HepG2 (cell line): ENCODE results near the gene PTPRE. TPM values are rescaled to one million over a fixed set of nuclear protein-coding genes. Genes with fewer than 3 reads are reported as not detected.

Experiments used
- ATAC-seq: fragments of 200-7000 bp; cut with Tn5 transposase; 3 replicates; pipeline ENCODE4 v1.9.1; 2020; ENCODE audit warnings: mild to moderate bottlenecking, moderate library complexity
- BruUV-seq: library from RNA; stranded (reverse); fragments of 400-500 nt; replicated peaks from 2 replicates; lab custom pipeline; 2021; lab: Mats Ljungman, UMichigan
- CTCF ChIA-PET: fragments of 300-600 bp; formaldehyde crosslinking; extraction: SDS; loops from one replicate; lab custom pipeline; 2021; ENCODE audit warnings: low total read pairs, inconsistent platforms, low intra/inter-chr PET ratio; lab: Yijun Ruan, JAX
- POLR2A ChIA-PET: fragments of 350-600 bp; sonication (Branson Sonifier 250); formaldehyde crosslinking; loops from one replicate; lab custom pipeline; 2020; ENCODE audit warnings: antibody characterized with exemption, inconsistent platforms; lab: Yijun Ruan, JAX
- DNase-seq: peaks from one replicate; pipeline ENCODE4 v3.0.0-alpha.2; 2015; ENCODE audit warnings: low spot score
- FAIRE-seq: peaks from 3 replicates; lab custom pipeline; 2011; peaks lifted over from hg19 to GRCh38; lab: Jason Lieb, UNC
- H2AFZ ChIP-seq: one replicate; pipeline ENCODE4 v1.6.1; 2011; ENCODE audit warnings: low read length, inconsistent platforms
- H3K27ac ChIP-seq: fragments of 300-600 bp; 3 replicates; pipeline ENCODE4 v1.8.0; 2011; ENCODE audit warnings: mixed run types, mild to moderate bottlenecking, mixed read lengths, low read length, inconsistent platforms; ENCODE audit not compliant: insufficient read depth; ENCODE audit errors: extremely low read length
- H3K27me3 ChIP-seq, 2 experiments: fragments of 200-600 bp in 1 of 2; 2 replicates in 1 of 2; 3 replicates in 1 of 2; pipeline versions ENCODE4 v1.6.0 to v1.8.0; 2011; ENCODE audit warnings: low read length in 2 of 2, mild to moderate bottlenecking in 2 of 2, moderate library complexity in 2 of 2, inconsistent platforms in 1 of 2; ENCODE audit not compliant: insufficient read depth in 2 of 2, control insufficient read depth in 1 of 2
- H3K36me3 ChIP-seq, 2 experiments: fragments of 200-600 bp in 1 of 2; replicated peaks in 1 of 2; 2 replicates in 1 of 2; 3 replicates in 1 of 2; pipeline versions ENCODE4 v1.5.1 to v1.8.0; 2011; ENCODE audit warnings: low read length in 2 of 2, inconsistent platforms in 1 of 2; ENCODE audit not compliant: insufficient read depth in 2 of 2, control insufficient read depth in 1 of 2
- H3K4me1 ChIP-seq: 2 replicates; pipeline ENCODE4 v1.5.1; 2012; ENCODE audit warnings: low read length, inconsistent platforms; ENCODE audit not compliant: insufficient read depth
- H3K4me2 ChIP-seq: 2 replicates; pipeline ENCODE4 v1.6.0; 2011; ENCODE audit warnings: low read depth, low read length, inconsistent platforms
- H3K4me3 ChIP-seq, 3 experiments: fragments of 200-600 bp in 1 of 3; sonication (generic), shearing (Covaris generic) in 1 of 3; replicated peaks in 1 of 3; 2 replicates each; pipeline ENCODE4 v1.5.1; 2011 to 2016; ENCODE audit warnings: low read length in 3 of 3, inconsistent platforms in 2 of 3, low read depth in 2 of 3, mild to moderate bottlenecking in 2 of 3, control low read depth in 1 of 3, mixed read lengths in 1 of 3; ENCODE audit not compliant: insufficient read depth in 1 of 3
- H3K79me2 ChIP-seq: one replicate; pipeline ENCODE4 v1.6.1; 2011; ENCODE audit warnings: low read length, inconsistent platforms; ENCODE audit not compliant: insufficient read depth
- H3K9ac ChIP-seq: 2 replicates; pipeline ENCODE4 v1.6.0; 2011; ENCODE audit warnings: mild to moderate bottlenecking, low read depth, low read length, inconsistent platforms; ENCODE audit not compliant: insufficient read depth
- H3K9me3 ChIP-seq: 2 replicates; pipeline ENCODE4 v1.5.1; 2012; ENCODE audit warnings: mild to moderate bottlenecking, low read length
- H4K20me1 ChIP-seq: 2 replicates; pipeline ENCODE4 v1.6.0; 2011; ENCODE audit warnings: inconsistent platforms, mild to moderate bottlenecking, low read length, moderate library complexity; ENCODE audit not compliant: insufficient read depth
- CCAR2 ChIP-seq: fragments of 200-400 bp; formaldehyde crosslinking; optimal IDR thresholded peaks from 2 replicates; pipeline ENCODE3; 2018; ENCODE audit warnings: low read depth, mild to moderate bottlenecking, low read length, moderate library complexity
- CENPT ChIP-seq: sonication (generic); formaldehyde crosslinking; IDR thresholded peaks from 2 replicates; pipeline ENCODE4 v1.8.0; 2022; ENCODE audit warnings: low read depth, mild to moderate bottlenecking, moderate library complexity, missing genetic modification reagents
- CREBL2 ChIP-seq: sonication (generic); formaldehyde crosslinking; IDR thresholded peaks from 2 replicates; pipeline ENCODE4 v1.8.1; 2023; ENCODE audit warnings: missing genetic modification reagents, mild to moderate bottlenecking, borderline replicate concordance
- ELF3 ChIP-seq: IDR thresholded peaks from 2 replicates; pipeline ENCODE4 v1.6.1; 2016; ENCODE audit warnings: missing genetic modification reagents, missing compliant biosample characterization
- FOXK1 ChIP-seq: sonication (generic); formaldehyde crosslinking; IDR thresholded peaks from 2 replicates; pipeline ENCODE4 v1.4.0; 2020; ENCODE audit warnings: low read depth, missing genetic modification reagents, borderline replicate concordance
- KDM5B ChIP-seq: sonication (generic); formaldehyde crosslinking; IDR thresholded peaks from 2 replicates; pipeline ENCODE4 v1.4.0; 2020; ENCODE audit warnings: missing genetic modification reagents, mild to moderate bottlenecking, borderline replicate concordance
- NCOR1 ChIP-seq: fragments of 200-600 bp; sonication (generic); IDR thresholded peaks from 2 replicates; pipeline ENCODE4 v1.7.0; 2017; ENCODE audit warnings: antibody characterized with exemption, low read length, borderline replicate concordance
- SALL1 ChIP-seq: sonication (generic); formaldehyde crosslinking; IDR thresholded peaks from 2 replicates; pipeline ENCODE4 v1.8.0; 2022; ENCODE audit warnings: mild to moderate bottlenecking, missing genetic modification reagents
- SRSF9 ChIP-seq: fragments of 200-400 bp; formaldehyde crosslinking; IDR thresholded peaks from 2 replicates; pipeline ENCODE4 v1.6.1; 2018; ENCODE audit warnings: borderline replicate concordance, mild to moderate bottlenecking, low read depth, low read length; ENCODE audit not compliant: insufficient read depth, poor library complexity, severe bottlenecking
- ZBTB8A ChIP-seq: sonication (generic); formaldehyde crosslinking; IDR thresholded peaks from 2 replicates; pipeline ENCODE4 v1.4.0; 2020; ENCODE audit warnings: mild to moderate bottlenecking, low read depth, missing genetic modification reagents, borderline replicate concordance
- ZFYVE20 ChIP-seq: sonication (generic); formaldehyde crosslinking; IDR thresholded peaks from 2 replicates; pipeline ENCODE4 v1.8.0; 2023; ENCODE audit warnings: low read depth, mild to moderate bottlenecking, moderate library complexity, missing genetic modification reagents, borderline replicate concordance
- ZKSCAN8 ChIP-seq: IDR thresholded peaks from 2 replicates; pipeline ENCODE4 v1.6.1; 2016; ENCODE audit warnings: borderline replicate concordance, missing genetic modification reagents, missing compliant biosample characterization
- ZMAT3 ChIP-seq: sonication (generic); formaldehyde crosslinking; conservative IDR thresholded peaks from 2 replicates; pipeline ENCODE4 v1.7.0; 2021; ENCODE audit warnings: missing genetic modification reagents
- ZNF329 ChIP-seq: sonication (generic); formaldehyde crosslinking; IDR thresholded peaks from 2 replicates; pipeline ENCODE4 v1.9.0; 2021; ENCODE audit warnings: low read depth, mild to moderate bottlenecking, missing genetic modification reagents
- ZNF33B ChIP-seq: sonication (generic); formaldehyde crosslinking; IDR thresholded peaks from 2 replicates; pipeline ENCODE4 v1.5.1; 2020; ENCODE audit warnings: mild to moderate bottlenecking, missing genetic modification reagents
- ZNF652 ChIP-seq: IDR thresholded peaks from 2 replicates; pipeline ENCODE4 v1.6.1; 2016; ENCODE audit warnings: low read depth, borderline replicate concordance
- ZSCAN12 ChIP-seq: sonication (generic); formaldehyde crosslinking; IDR thresholded peaks from 2 replicates; pipeline ENCODE4 v1.9.0; 2021; ENCODE audit warnings: mild to moderate bottlenecking, missing genetic modification reagents
- WGBS: methylation state at CpG from one replicate; pipeline ENCODE4 v1.1.6; 2017; ENCODE audit warnings: low lambda C conversion rate; 5-methylcytosine and 5-hydroxymethylcytosine counted together
- in situ Hi-C: cut with HindIII; loops from 2 replicates; pipeline ENCODE4 v1.10.0; 2017; ENCODE audit warnings: low pct_unique_long_range_greater_than_20kb; ENCODE audit not compliant: extremely low pct_ligation_motif_present
- intact Hi-C: fragments of 100-400 bp; cut with micrococcal nuclease; formaldehyde crosslinking; loops from one replicate; pipeline ENCODE4 v1.10.0; 2022; ENCODE audit not compliant: unreplicated experiment
- polyA plus RNA-seq, 8 experiments: library from polyadenylated mRNA; depleted of rRNA in 3 of 8; stranded (reverse) in 7 of 8; unstranded in 1 of 8; fragments of >200 nt; fragmentation: Illumina TruSeq in 4 of 8; extraction: Trizol in 4 of 8; gene quantifications; 2 replicates each; pipeline versions ENCODE4 v1.2.1 to v1.2.3, GENCODE V29; 2011 to 2016; ENCODE audit warnings: low read depth in 4 of 8, missing spikeins in 1 of 8, mixed read lengths in 1 of 8; ENCODE audit not compliant: insufficient read depth in 1 of 8
- total RNA-seq, 5 experiments: library from RNA; depleted of rRNA; stranded (reverse); fragments of >200 nt; fragmentation: Illumina TruSeq; extraction: Trizol; gene quantifications; 2 replicates each; pipeline ENCODE4 v1.2.3, GENCODE V29; 2016; ENCODE audit warnings: low read depth in 1 of 5
- TF ChIP-seq, protein P1 (sequence below): sonication (generic); formaldehyde crosslinking; IDR thresholded peaks from 2 replicates; pipeline ENCODE4 v1.8.1; 2023; ENCODE audit warnings: mild to moderate bottlenecking, inconsistent platforms, moderate library complexity, missing genetic modification reagents, borderline replicate concordance

The PTPRE gene
- total and polyA plus RNA-seq, 2 of the 13 experiments (the other 11 are each of a cell fraction or from before 2014, with no cell fraction given) = 0.01 to 0.02 TPM

- no TSS peak for BruUV-seq
- CTCF ChIA-PET = no interaction called here
- ATAC-seq (no peak), DNase-seq (no peak), FAIRE-seq (no peak)
- WGBS = 45% methylated on average over 8 of the region's 17 CpGs
- H3K4me3 ChIP-seq = no peak overlapping the region
- H3K4me2 ChIP-seq = no peak overlapping the region
- peaks cover 7 to 43% of the 10 kb centered on the region in 2 experiments; a peak in 4 of 5 replicates for H3K27me3 ChIP-seq
- H3K9ac ChIP-seq = no peak overlapping the region
- in situ Hi-C loops = no loop called here
- H4K20me1 ChIP-seq = no peaks in the 10 kb centered on the region
- no peak overlapping the region for H2AFZ ChIP-seq
- intact Hi-C loops = no loop called here
- H3K9me3 ChIP-seq = no peaks in the 10 kb centered on the region
- no peaks in the 10 kb centered on the region for H3K4me1 ChIP-seq
- TF ChIP-seq NCOR1 (no peak), CENPT (CRISPR knock-in tag) (no peak), SALL1 (CRISPR knock-in tag) (no peak), ZNF329 (CRISPR knock-in tag) (no peak), ZNF652 (CRISPR knock-in tag) (no peak)
- TF ChIP-seq, protein P1, sequence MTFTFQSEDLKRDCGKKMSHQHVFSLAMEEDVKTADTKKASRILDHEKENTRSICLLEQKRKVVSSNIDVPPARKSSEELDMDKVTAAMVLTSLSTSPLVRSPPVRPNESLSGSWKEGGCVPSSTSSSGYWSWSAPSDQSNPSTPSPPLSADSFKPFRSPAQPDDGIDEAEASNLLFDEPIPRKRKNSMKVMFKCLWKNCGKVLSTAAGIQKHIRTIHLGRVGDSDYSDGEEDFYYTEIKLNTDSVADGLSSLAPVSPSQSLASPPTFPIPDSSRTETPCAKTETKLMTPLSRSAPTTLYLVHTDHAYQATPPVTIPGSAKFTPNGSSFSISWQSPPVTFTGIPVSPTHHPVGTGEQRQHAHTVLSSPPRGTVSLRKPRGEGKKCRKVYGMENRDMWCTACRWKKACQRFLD (CRISPR knock-in tag) = no peak
- POLR2A ChIA-PET = no interaction called here
- H3K27ac ChIP-seq = no peak overlapping the region
- no peaks in the 10 kb centered on the region for H3K36me3 ChIP-seq
- H3K79me2 ChIP-seq = no peaks in the 10 kb centered on the region
Measured at GRCh38 chr10:128030498-128031072, 123.7 kb downstream of the PTPRE start.

DNA sequence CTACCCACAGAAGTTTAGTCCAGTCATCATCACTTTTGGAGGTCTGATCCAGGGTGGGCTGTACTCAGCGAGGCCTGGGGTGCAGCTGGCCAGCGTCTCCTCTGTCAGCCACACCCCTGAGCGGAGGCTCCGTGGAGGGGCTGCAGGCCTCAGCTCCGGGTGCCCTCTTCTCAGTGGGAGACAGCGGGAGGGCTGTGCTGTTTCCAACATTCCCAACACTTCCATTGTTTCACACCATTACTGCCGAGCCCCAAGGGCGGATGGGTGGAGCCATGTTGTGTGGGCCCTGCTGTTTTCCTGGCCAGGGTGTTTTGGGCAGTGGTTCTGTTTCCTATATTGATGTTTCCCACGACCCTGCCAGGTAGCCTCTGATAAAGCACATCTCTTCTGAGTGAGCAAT, 124.3 kb downstream of the PTPRE start:
- ATAC-seq (no peak), FAIRE-seq (no peak), DNase-seq (no peak)
- Histone ChIP-seq H3K27ac (no peak overlapping the region), H2AFZ (no peak overlapping the region), H3K36me3 (no peaks in the 10 kb centered on the region), H3K4me2 (no peak overlapping the region), H3K27me3 (peaks cover 7 to 42% of the 10 kb centered on the region in 2 experiments; a peak in 4 of 5 replicates), H3K4me1 (no peaks in the 10 kb centered on the region), H3K9ac (no peak overlapping the region), H3K79me2 (no peaks in the 10 kb centered on the region), H3K4me3 (no peak overlapping the region), H4K20me1 (no peaks in the 10 kb centered on the region), H3K9me3 (no peaks in the 10 kb centered on the region)
- BruUV-seq = no TSS peak
- CTCF ChIA-PET = no interaction called here
- in situ Hi-C loops (no loop called here), intact Hi-C loops (no loop called here)
- POLR2A ChIA-PET = no interaction called here
- 28% methylated on average over 6 of the region's 9 CpGs for WGBS
- TF ChIP-seq ZFYVE20 (no peak), CREBL2 (CRISPR knock-in tag) (no peak), ZKSCAN8 (CRISPR knock-in tag) (no peak), ZSCAN12 (CRISPR knock-in tag) (no peak), CCAR2 (no peak), SRSF9 (no peak), ZNF33B (CRISPR knock-in tag) (no peak), KDM5B (CRISPR knock-in tag) (no peak), ZBTB8A (CRISPR knock-in tag) (no peak), ELF3 (no peak), FOXK1 (CRISPR knock-in tag) (no peak), ZMAT3 (no peak)
